NT2/D1 (cell line): Measurements from ENCODE around the gene LLGL2.

Experiments used
- SUZ12 ChIP-seq: IDR thresholded peaks from 2 replicates; pipeline ENCODE4 v1.6.1; 2011; ENCODE audit not compliant: insufficient read length, insufficient read depth; ENCODE audit errors: extremely low read depth
- YY1 ChIP-seq: IDR thresholded peaks from 2 replicates; pipeline ENCODE4 v1.6.1; 2011; ENCODE audit not compliant: insufficient read length, insufficient read depth
- ZNF274 ChIP-seq: IDR thresholded peaks from 2 replicates; pipeline ENCODE4 v1.6.1; 2011; ENCODE audit warnings: mild to moderate bottlenecking, low read depth, low read length

DNA sequence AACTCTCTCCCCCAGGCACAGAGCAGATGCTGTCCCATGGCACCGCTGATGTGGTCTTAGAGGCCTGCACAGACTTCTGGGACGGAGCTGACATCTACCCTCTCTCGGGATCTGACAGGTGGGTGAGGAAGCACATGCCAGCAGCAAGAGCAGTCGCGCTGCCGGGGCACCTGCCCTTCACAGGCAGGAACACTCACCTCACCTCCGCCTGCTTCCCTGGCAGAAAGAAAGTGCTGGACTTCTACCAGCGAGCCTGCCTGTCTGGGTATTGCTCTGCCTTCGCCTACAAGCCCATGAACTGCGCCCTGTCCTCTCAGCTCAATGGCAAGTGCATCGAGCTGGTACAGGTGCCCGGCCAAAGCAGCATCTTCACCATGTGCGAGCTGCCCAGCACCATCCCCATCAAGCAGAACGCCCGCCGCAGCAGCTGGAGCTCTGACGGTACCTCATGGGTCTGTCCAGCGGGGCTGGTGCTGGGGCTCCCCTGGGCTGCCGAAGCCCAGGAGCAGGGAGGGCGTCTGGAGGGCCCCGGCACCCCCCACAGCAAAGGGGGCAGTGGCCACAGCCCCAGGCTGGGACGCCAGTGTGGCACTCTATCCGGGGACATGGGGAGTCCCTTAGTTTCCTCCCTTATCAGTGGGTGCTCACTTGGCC, 31.9 kb upstream of the LLGL2 start:
- TF ChIP-seq YY1 (no peak), SUZ12 (no peak), ZNF274 (no peak)
